ENCODE data around the gene PTPRH.

DNA sequence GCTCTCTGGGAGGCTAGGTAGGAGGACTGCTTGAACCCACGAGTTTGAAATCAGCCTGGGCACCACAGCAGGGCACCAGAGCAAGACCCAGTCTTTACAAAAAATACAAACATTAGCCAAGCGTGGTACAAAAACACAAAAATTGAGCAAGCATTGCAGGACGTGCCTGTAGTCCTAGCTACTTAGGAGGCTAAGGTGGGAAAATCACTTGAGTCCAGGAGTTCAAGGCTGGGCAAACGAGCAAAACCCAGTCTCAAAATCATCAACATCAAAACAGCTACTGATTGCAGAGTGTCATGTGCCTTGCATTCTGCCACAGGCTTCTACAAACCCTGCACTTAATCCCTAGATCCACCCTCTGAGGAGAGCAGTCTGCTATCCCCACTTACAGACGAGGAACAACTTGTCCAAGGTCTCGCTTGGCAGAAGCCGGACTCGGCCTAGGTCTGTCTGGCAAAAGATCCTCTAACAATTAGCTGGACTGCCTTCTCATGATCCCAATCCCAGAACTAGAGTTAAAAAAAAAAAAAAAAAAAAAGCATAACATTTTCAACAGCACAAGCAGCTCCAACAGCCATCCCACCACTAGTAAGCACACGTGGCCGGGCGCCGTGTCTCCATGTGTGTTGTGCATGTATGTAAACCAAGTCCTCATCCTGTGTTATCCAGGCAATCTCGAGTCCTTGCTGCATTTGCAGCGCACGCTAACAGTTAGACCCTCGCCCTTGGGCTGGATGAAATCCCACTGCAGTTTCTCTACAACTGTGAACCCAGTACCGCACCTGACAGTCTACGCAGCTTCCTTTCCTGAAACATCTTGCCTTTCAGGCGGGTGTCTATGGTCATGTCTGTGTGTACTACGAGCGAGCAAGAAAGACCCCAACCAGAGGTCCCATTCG lies 47.5 kb upstream of the PTPRH start:
- TF ChIP-seq EZH2 (IDR thresholded peaks at IDR 0.05; ENCODE audit: low read length): no peak
- TF ChIP-seq, protein P1, sequence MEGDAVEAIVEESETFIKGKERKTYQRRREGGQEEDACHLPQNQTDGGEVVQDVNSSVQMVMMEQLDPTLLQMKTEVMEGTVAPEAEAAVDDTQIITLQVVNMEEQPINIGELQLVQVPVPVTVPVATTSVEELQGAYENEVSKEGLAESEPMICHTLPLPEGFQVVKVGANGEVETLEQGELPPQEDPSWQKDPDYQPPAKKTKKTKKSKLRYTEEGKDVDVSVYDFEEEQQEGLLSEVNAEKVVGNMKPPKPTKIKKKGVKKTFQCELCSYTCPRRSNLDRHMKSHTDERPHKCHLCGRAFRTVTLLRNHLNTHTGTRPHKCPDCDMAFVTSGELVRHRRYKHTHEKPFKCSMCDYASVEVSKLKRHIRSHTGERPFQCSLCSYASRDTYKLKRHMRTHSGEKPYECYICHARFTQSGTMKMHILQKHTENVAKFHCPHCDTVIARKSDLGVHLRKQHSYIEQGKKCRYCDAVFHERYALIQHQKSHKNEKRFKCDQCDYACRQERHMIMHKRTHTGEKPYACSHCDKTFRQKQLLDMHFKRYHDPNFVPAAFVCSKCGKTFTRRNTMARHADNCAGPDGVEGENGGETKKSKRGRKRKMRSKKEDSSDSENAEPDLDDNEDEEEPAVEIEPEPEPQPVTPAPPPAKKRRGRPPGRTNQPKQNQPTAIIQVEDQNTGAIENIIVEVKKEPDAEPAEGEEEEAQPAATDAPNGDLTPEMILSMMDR (optimal IDR thresholded peaks at IDR 0.05 in 1 of 3, IDR thresholded peaks at IDR 0.05 in 1 of 3, conservative IDR thresholded peaks at IDR 0.05 in 1 of 3; ENCODE audit: extremely low read depth in 1 of 3, insufficient read depth in 2 of 3, low read length in 3 of 3): no peak
